Endothelial cell of umbilical vein (primary cell): Measurements from ENCODE around the gene SIGMAR1. TPM values are rescaled to one million over a fixed set of nuclear protein-coding genes. Genes with fewer than 3 reads are reported as not detected.

ENCODE experiments used
- BruUV-seq: library from RNA; stranded (reverse); fragments of 400-500 nt; replicated peaks from 2 replicates; lab custom pipeline; 2021; lab: Mats Ljungman, UMichigan
- CTCF ChIA-PET: fragments of 300-600, 350-600 bp; sonication (Branson Sonifier 250); formaldehyde crosslinking; loops from one replicate; lab custom pipeline; 2021; ENCODE audit warnings: antibody characterized with exemption, inconsistent platforms; lab: Charles Lee
- POLR2A ChIA-PET: fragments of 300-600, 350-600 bp; sonication (Branson Sonifier 250); formaldehyde crosslinking; loops from one replicate; lab custom pipeline; 2021; ENCODE audit warnings: antibody characterized with exemption, inconsistent platforms; lab: Charles Lee
- DNase-seq: peaks from one replicate; pipeline ENCODE4 v3.0.0-alpha.2; 2011; ENCODE audit warnings: low read depth, low spot score
- FAIRE-seq: peaks from 2 replicates; lab custom pipeline; 2011; peaks lifted over from hg19 to GRCh38; lab: Jason Lieb, UNC
- H2AFZ ChIP-seq: 2 replicates; pipeline ENCODE4 v1.6.0; 2012; ENCODE audit warnings: low read depth, low read length, control low read depth, inconsistent platforms
- H3K27ac ChIP-seq: 2 replicates; pipeline ENCODE4 v1.5.1; 2011; ENCODE audit warnings: low read depth, mild to moderate bottlenecking, control low read depth, low read length, moderate library complexity; ENCODE audit not compliant: insufficient read depth
- H3K27me3 ChIP-seq, 2 experiments: 2 replicates each; pipeline versions ENCODE4 v1.6.0 to v1.6.1; 2011; ENCODE audit warnings: low read length in 2 of 2, mixed read lengths in 1 of 2; ENCODE audit not compliant: control insufficient read depth in 2 of 2, insufficient read depth in 2 of 2
- H3K36me3 ChIP-seq, 2 experiments: 2 replicates in 1 of 2; 3 replicates in 1 of 2; pipeline ENCODE4 v1.5.1; 2011; ENCODE audit warnings: low read length in 2 of 2, mild to moderate bottlenecking in 1 of 2, moderate library complexity in 1 of 2; ENCODE audit not compliant: control insufficient read depth in 2 of 2, insufficient read depth in 2 of 2; ENCODE audit errors: extremely low read depth in 1 of 2
- H3K4me1 ChIP-seq: 3 replicates; pipeline ENCODE4 v1.5.1; 2011; ENCODE audit warnings: mild to moderate bottlenecking, low read length; ENCODE audit not compliant: control insufficient read depth, insufficient read depth; ENCODE audit errors: extremely low read depth
- H3K4me2 ChIP-seq: 2 replicates; pipeline ENCODE4 v1.6.1; 2011; ENCODE audit warnings: low read length, control low read depth, mixed read lengths; ENCODE audit not compliant: insufficient read depth
- H3K4me3 ChIP-seq, 3 experiments: fragments of 200-600 bp in 1 of 3; sonication (generic), shearing (Covaris generic) in 1 of 3; replicated peaks in 1 of 3; 2 replicates each; pipeline ENCODE4 v1.5.1; 2011 to 2016; ENCODE audit warnings: control low read depth in 3 of 3, low read length in 3 of 3, mild to moderate bottlenecking in 2 of 3, inconsistent platforms in 1 of 3, low read depth in 1 of 3, moderate library complexity in 1 of 3; ENCODE audit not compliant: insufficient read depth in 1 of 3
- H3K79me2 ChIP-seq: 2 replicates; pipeline ENCODE4 v1.6.0; 2012; ENCODE audit warnings: low read length, inconsistent platforms; ENCODE audit not compliant: control insufficient read depth, insufficient read depth
- H3K9ac ChIP-seq: replicated peaks from 2 replicates; pipeline ENCODE3; 2011; ENCODE audit warnings: low read length, control low read depth; ENCODE audit not compliant: insufficient read depth; ENCODE audit errors: extremely low read depth
- H3K9me1 ChIP-seq: replicated peaks from 3 replicates; pipeline ENCODE4 v1.6.0; 2011; ENCODE audit warnings: mild to moderate bottlenecking, low read length; ENCODE audit not compliant: control insufficient read depth, insufficient read depth; ENCODE audit errors: extremely low read depth
- H3K9me3 ChIP-seq: replicated peaks from 2 replicates; pipeline ENCODE4 v1.5.1; 2012; ENCODE audit warnings: low read length, inconsistent platforms; ENCODE audit not compliant: control insufficient read depth, insufficient read depth
- H4K20me1 ChIP-seq: replicated peaks from 2 replicates; pipeline ENCODE3; 2011; ENCODE audit warnings: mild to moderate bottlenecking, low read length; ENCODE audit not compliant: control insufficient read depth, insufficient read depth; ENCODE audit errors: extremely low read depth
- CTCF ChIP-seq, 2 donors: IDR thresholded peaks; 1 replicate in 1 of 2; 2 replicates in 1 of 2; pipeline ENCODE4 v1.5.1; 2011; ENCODE audit warnings: low read length in 2 of 2, mild to moderate bottlenecking in 2 of 2, moderate library complexity in 2 of 2, control low read depth in 1 of 2, inconsistent platforms in 1 of 2, low read depth in 1 of 2; ENCODE audit not compliant: insufficient read depth in 1 of 2; ENCODE audit errors: extremely low read depth in 1 of 2
- EZH2 ChIP-seq: IDR thresholded peaks from 2 replicates; pipeline ENCODE4 v1.6.1; 2012; ENCODE audit warnings: borderline replicate concordance, low read depth, mild to moderate bottlenecking, moderate library complexity, low read length, inconsistent platforms; ENCODE audit not compliant: severe bottlenecking
- FOS ChIP-seq: IDR thresholded peaks from 2 replicates; pipeline ENCODE4 v1.6.1; 2011; ENCODE audit warnings: mild to moderate bottlenecking, low read length, moderate library complexity, borderline replicate concordance; ENCODE audit not compliant: insufficient read depth
- GATA2 ChIP-seq: IDR thresholded peaks from 2 replicates; pipeline ENCODE4 v1.7.0; 2011; ENCODE audit warnings: low read depth, mild to moderate bottlenecking, moderate library complexity, mixed read lengths, low read length; ENCODE audit not compliant: insufficient read length, insufficient read depth
- JUN ChIP-seq: IDR thresholded peaks from 2 replicates; pipeline ENCODE4 v1.6.1; 2011; ENCODE audit warnings: borderline replicate concordance, low read depth; ENCODE audit not compliant: insufficient read length, insufficient read depth
- MAX ChIP-seq: IDR thresholded peaks from 2 replicates; pipeline ENCODE4 v1.6.1; 2011; ENCODE audit not compliant: insufficient read depth, insufficient read length
- MYC ChIP-seq: IDR thresholded peaks from one replicate; pipeline ENCODE4 v1.6.1; 2011; ENCODE audit warnings: mild to moderate bottlenecking, low read depth, low read length
- POLR2A ChIP-seq: IDR thresholded peaks from 2 replicates; pipeline ENCODE4 v1.6.1; 2012; ENCODE audit warnings: low read depth, mild to moderate bottlenecking, control low read depth, low read length
- POLR2AphosphoS5 ChIP-seq: IDR thresholded peaks from 2 replicates; pipeline ENCODE4 v1.6.1; 2012; ENCODE audit warnings: low read depth, mild to moderate bottlenecking, control low read depth, low read length, moderate library complexity; ENCODE audit not compliant: insufficient read depth
- dilution Hi-C: fragments of 300-500 bp; cut with MboI; formaldehyde crosslinking; loops from one replicate; pipeline ENCODE4 v1.15.0; 2019; ENCODE audit warnings: low sequenced_read_pairs; ENCODE audit not compliant: extremely low pct_ligation_motif_present
- intact Hi-C: fragments of 100-400 bp; cut with micrococcal nuclease; formaldehyde crosslinking; loops from one replicate; pipeline ENCODE4 v1.10.0; 2022
- polyA plus RNA-seq, 4 experiments: library from polyadenylated mRNA; depleted of rRNA in 3 of 4; stranded (reverse) in 3 of 4; unstranded in 1 of 4; fragments of >200 nt; gene quantifications; 2 replicates each; pipeline versions ENCODE4 v1.2.1 to v1.2.3, GENCODE V29; 2011 to 2012; ENCODE audit warnings: missing spikeins in 1 of 4
- total RNA-seq: library from RNA; stranded (reverse); gene quantifications from 2 replicates; pipeline ENCODE4 v1.2.3, GENCODE V29; 2021

The SIGMAR1 gene
- total and polyA plus RNA-seq, 2 donors (not counting 3 experiments of a cell fraction or from before 2014, with no cell fraction given), result 78.4 to 81.2 TPM

GRCh38 chr9:34625186-34625486 lies 12.5 kb downstream of the SIGMAR1 start:
- Histone ChIP-seq H4K20me1 (no peaks in the 10 kb centered on the region), H3K27me3 (peaks cover 60 to 72% of the 10 kb centered on the region in 2 experiments), H3K9me3 (no peaks in the 10 kb centered on the region), H3K36me3 (no peaks in the 10 kb centered on the region), H3K4me3 (no peak overlapping the region), H3K4me2 (no peak overlapping the region), H3K9me1 (no peaks in the 10 kb centered on the region), H3K9ac (no peak overlapping the region), H2AFZ (no peak overlapping the region), H3K4me1 (peaks cover 9% of the 10 kb centered on the region), H3K79me2 (no peaks in the 10 kb centered on the region), H3K27ac (no peak overlapping the region)
- dilution Hi-C loops, result no loop called here
- intact Hi-C loops, result no loop called here
- ChIA-PET POLR2A (no interaction called here), CTCF (interaction anchor here (1.4 to 1.9 kb wide), 3 partner anchors 9 to 21 kb away, joined by 4 to 14 read pairs (median 4); no protein-coding TSS in a partner anchor)
- BruUV-seq, result no TSS peak
- FAIRE-seq, result no peak
- DNase-seq, result no peak
- no peak for TF ChIP-seq MYC
- TF ChIP-seq MAX, result no peak
- no peak for TF ChIP-seq GATA2
- no peak for TF ChIP-seq POLR2A
- TF ChIP-seq EZH2, result no peak
- TF ChIP-seq POLR2AphosphoS5, result no peak
- TF ChIP-seq JUN, result no peak
- TF ChIP-seq CTCF (IDR thresholded peaks at IDR 0.05; ENCODE audit: extremely low read depth in 1 of 2, insufficient read depth in 1 of 2, low read depth in 1 of 2, low read length in 2 of 2), result no peak
- no peak for TF ChIP-seq FOS
